Psoas muscle (tissue), 8 donors: ENCODE results near the gene ELL. TPM values are rescaled to one million over a fixed set of nuclear protein-coding genes. Genes with fewer than 3 reads are reported as not detected.

ENCODE experiments used
- ATAC-seq, 4 donors: fragments of 200-7000 bp; cut with Tn5 transposase; one replicate each; pipeline ENCODE4 v1.9.1; 2020; ENCODE audit warnings: moderate library complexity in 3 of 4, mild to moderate bottlenecking in 2 of 4
- DNase-seq, 2 donors: peaks; one replicate each; pipeline ENCODE4 v3.0.0-alpha.2; 2020
- H3K27ac ChIP-seq: fragments of 200-600 bp; one replicate; pipeline ENCODE4 v1.8.0; 2022
- H3K27me3 ChIP-seq, 3 donors: fragments of 200-600 bp in 1 of 3; one replicate each; pipeline versions ENCODE4 v1.6.1 to v1.8.0; 2013 to 2022; ENCODE audit warnings: low read length in 2 of 3, mild to moderate bottlenecking in 2 of 3, moderate library complexity in 1 of 3; ENCODE audit not compliant: insufficient read depth in 3 of 3
- H3K36me3 ChIP-seq, 2 donors: fragments of 200-600 bp in 1 of 2; one replicate each; pipeline versions ENCODE4 v1.6.1 to v1.8.0; 2013 to 2022; ENCODE audit warnings: low read depth in 1 of 2, mild to moderate bottlenecking in 1 of 2, moderate library complexity in 1 of 2; ENCODE audit not compliant: insufficient read depth in 1 of 2
- H3K4me1 ChIP-seq: fragments of 200-600 bp; one replicate; pipeline ENCODE4 v1.8.0; 2022
- H3K4me3 ChIP-seq: fragments of 200-600 bp; one replicate; pipeline ENCODE4 v1.8.0; 2022; ENCODE audit warnings: mild to moderate bottlenecking
- H3K9me3 ChIP-seq: fragments of 200-600 bp; one replicate; pipeline ENCODE4 v1.8.0; 2022
- WGBS, 3 donors: extraction: QIAGEN DNeasy Blood & Tissue Kit; methylation state at CpG; one replicate each; pipeline versions ENCODE4 v1.1.6 to v1.1.7; 2013; 5-methylcytosine and 5-hydroxymethylcytosine counted together
- intact Hi-C, 2 donors: fragments of 100-400 bp; cut with DNase I; formaldehyde crosslinking; loops; one replicate each; pipeline versions ENCODE4 v1.11.0 to v1.14.2; 2022
- polyA plus RNA-seq, 3 donors: library from polyadenylated mRNA; stranded (reverse); fragments of 200-250 nt; gene quantifications; one replicate each; pipeline ENCODE4 v1.2.3, GENCODE V29; 2013
- total RNA-seq, 4 donors: library from RNA; stranded (reverse); fragmentation: NEBNext Ultra II Directional in 2 of 4; extraction: Animal tissue kit (Norgen Biotek cat#: 25700) in 2 of 4; gene quantifications; one replicate each; pipeline versions ENCODE4 v1.2.1 to v1.2.4, GENCODE V29; 2021 to 2023
- TF ChIP-seq, protein P1 (sequence below): fragments of 200-600 bp; IDR thresholded peaks from one replicate; pipeline ENCODE4 v1.8.0; 2022; ENCODE audit warnings: antibody characterized with exemption
- donor health status: healthy with polysubstance abuse.
- donor health status: DM: no; HTN: no; CAD: no; lungs with moderate emphysema.
- donor health status: Bipolar disorder and iron deficiency.
- donor health status: healthy.
- donor health status: DM: yes; HTN: yes; CAD: no.
- donor health status: DM: no; HTN: no; CAD: no.
- donor health status: DM: no; HTN: no; CAD: no.
- donor health status: DM: yes; HTN: yes; CAD: no.

Gene ELL
- total and polyA plus RNA-seq, 7 donors, result 7.5 to 40.2 (median 17.5) TPM

DNA sequence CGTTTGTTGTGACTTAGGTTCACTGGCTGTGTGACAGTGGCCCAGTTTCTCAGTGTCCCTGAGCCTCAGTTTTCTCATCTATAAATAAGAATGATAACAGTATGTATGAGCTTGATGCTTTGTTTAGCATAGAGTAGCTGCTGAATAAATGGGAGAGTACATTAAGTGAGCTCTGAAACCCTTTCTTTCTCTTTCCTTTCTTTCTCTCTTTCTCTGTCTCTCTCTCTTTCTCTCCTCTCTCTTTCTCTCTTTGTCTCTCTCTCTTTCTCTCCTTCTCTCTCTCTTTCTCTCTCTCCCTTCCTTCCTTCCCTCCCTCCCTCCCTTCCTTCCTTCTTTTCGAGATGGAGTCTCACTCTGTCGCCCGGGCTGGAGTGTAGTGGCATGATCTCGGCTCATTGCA lies 37.8 kb upstream of the ELL start:
- TF ChIP-seq, protein P1, sequence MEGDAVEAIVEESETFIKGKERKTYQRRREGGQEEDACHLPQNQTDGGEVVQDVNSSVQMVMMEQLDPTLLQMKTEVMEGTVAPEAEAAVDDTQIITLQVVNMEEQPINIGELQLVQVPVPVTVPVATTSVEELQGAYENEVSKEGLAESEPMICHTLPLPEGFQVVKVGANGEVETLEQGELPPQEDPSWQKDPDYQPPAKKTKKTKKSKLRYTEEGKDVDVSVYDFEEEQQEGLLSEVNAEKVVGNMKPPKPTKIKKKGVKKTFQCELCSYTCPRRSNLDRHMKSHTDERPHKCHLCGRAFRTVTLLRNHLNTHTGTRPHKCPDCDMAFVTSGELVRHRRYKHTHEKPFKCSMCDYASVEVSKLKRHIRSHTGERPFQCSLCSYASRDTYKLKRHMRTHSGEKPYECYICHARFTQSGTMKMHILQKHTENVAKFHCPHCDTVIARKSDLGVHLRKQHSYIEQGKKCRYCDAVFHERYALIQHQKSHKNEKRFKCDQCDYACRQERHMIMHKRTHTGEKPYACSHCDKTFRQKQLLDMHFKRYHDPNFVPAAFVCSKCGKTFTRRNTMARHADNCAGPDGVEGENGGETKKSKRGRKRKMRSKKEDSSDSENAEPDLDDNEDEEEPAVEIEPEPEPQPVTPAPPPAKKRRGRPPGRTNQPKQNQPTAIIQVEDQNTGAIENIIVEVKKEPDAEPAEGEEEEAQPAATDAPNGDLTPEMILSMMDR, result no peak
- WGBS, 3 donors, result 48 to 68% (median 59%) methylated on average over 5 of the region's 5 CpGs
- H3K36me3 ChIP-seq, result peaks cover 3 to 27% of the 10 kb centered on the region in 2 donors
- ATAC-seq (no peak), DNase-seq (no peak)
- H3K4me1 ChIP-seq, result peaks cover 18% of the 10 kb centered on the region
- intact Hi-C loops, result loop anchor here (5.0 kb wide), 3 partner anchors 37 to 107 kb away; partner anchors contain the start of gene ELL (in 2 of the 2)
- peak overlapping the region; percentile 93 for H3K27ac ChIP-seq
- no peaks in the 10 kb centered on the region for H3K27me3 ChIP-seq
- H3K4me3 ChIP-seq, result no peak overlapping the region
- H3K9me3 ChIP-seq, result no peaks in the 10 kb centered on the region

DNA sequence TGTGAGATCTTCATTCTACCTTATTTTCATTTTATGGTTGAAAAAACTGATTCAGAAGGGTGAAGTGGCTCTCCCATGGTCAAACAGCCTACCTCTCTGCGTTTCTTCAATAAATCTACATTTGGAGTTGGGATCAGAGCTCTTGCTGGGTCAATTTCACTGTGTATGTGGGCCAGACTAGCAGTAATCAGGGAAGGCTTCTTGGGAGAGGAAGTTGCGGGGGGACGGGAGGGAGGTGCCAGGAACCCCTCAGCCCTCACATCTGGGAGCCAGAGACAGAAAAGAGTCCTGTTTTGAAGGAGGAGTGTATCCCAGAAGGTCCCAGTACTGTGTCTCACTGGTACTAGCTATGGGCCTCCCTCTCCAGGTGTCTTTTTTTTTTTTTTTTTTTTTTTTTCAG lies 36.7 kb upstream of the ELL start:
- ATAC-seq (no peak), DNase-seq (no peak)
- peaks cover 18% of the 10 kb centered on the region for H3K4me1 ChIP-seq
- peak overlapping the region; percentile 93 for H3K27ac ChIP-seq
- peaks cover 0 to 16% of the 10 kb centered on the region in 2 donors for H3K36me3 ChIP-seq
- 46 to 66% (median 48%) methylated on average over 3 of the region's 3 CpGs for WGBS, 3 donors
- peak overlapping the region; percentile 88 for H3K4me3 ChIP-seq
- no peaks in the 10 kb centered on the region for H3K27me3 ChIP-seq
- TF ChIP-seq, protein P1, result no peak
- intact Hi-C loops, result loop anchor here (5.0 kb wide), 3 partner anchors 36 to 106 kb away; partner anchors contain the start of gene ELL (in 2 of the 2)
- no peaks in the 10 kb centered on the region for H3K9me3 ChIP-seq

DNA sequence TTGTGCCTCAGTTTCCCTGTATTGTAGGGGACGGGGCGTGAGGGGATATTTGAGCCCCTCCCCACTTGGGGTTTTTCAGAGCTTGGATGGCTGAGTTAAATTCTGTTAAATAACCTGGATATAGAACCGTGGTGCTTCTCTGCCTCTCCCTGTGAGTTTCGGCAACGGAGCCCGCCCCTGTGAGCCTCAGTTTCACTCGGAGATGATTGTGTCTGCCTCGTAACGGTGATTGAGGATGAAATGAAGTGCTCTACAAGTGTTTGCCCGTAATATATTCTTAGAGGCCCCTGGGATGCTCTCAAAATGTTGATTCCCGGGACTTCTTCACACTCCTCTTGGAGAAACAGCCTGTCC lies 36.3 kb upstream of the ELL start:
- Histone ChIP-seq H3K27me3 (no peaks in the 10 kb centered on the region), H3K9me3 (no peaks in the 10 kb centered on the region), H3K4me3 (peak overlapping the region; percentile 88), H3K27ac (peak overlapping the region; percentile 93), H3K4me1 (peaks cover 18% of the 10 kb centered on the region), H3K36me3 (peaks cover 0 to 12% of the 10 kb centered on the region in 2 donors)
- 6 to 9% (median 6%) methylated on average over 11 of the region's 11 CpGs for WGBS, 3 donors
- no peak for DNase-seq
- TF ChIP-seq, protein P1, result no peak
- peak in 3 of 4 donors; percentile 4 to 12 (median 7) for ATAC-seq
- intact Hi-C loops, result loop anchor here (5.0 kb wide), 3 partner anchors 36 to 106 kb away; partner anchors contain the start of gene ELL (in 2 of the 2)

DNA sequence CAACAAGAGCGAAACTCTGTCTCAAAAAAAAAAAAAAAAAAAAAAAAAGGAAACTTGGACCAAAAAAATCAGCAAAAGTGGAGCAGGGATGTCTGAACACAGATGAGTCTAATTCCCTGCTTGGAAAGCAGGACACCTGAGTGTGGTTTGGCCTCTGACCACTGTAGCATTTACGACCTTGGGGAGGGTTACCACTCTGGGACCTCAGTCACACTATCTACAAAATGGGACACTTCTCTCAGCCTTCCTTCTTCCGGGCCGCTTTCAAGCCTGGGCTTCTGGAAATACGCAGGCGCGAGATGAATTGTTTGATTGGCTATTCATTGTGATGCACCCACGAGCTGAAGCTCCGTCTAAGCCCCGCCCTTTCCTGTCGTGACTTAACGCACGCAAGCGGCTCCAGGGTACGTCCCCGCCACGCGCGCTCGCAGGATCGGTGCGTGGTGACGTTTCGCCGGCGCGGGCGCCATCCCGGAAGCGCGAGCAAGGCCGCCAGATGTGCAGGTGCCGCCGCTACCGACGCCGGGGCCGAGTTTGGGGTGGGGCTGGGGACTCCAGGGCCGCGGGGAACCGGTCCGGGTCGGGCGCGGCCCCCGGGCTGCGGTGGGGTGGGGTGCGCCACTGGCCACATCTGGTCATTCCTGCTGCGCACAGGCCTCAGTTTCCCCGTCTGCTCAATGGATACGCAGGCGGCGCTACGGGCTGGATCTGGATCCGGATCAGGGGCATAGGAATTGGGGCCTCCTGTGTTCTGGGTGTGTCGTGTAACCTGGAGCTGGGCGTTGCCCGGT lies 35.7 kb upstream of the ELL start, which contains the start of gene KXD1:
Gene KXD1 (plus strand): TSS at position 460 of the 791 bp plus-strand sequence. CDS start 4,187 bp downstream, outside the sequence.
- Histone ChIP-seq H3K4me1 (peaks cover 18% of the 10 kb centered on the region), H3K4me3 (peak within 1 kb of the TSS; percentile 88), H3K27me3 (no peaks in the 10 kb centered on the region), H3K9me3 (no peaks in the 10 kb centered on the region), H3K27ac (peak within 1 kb of the TSS; percentile 93), H3K36me3 (peaks cover 0 to 6% of the 10 kb centered on the region in 2 donors)
- intact Hi-C loops, result loop anchor here (5.0 kb wide), 3 partner anchors 35 to 105 kb away; partner anchors contain the start of gene ELL (in 2 of the 2)
- 1% methylated on average over 50 to 58 of the region's 58 CpGs for WGBS, 3 donors
- peak; percentile 98 to 99 for DNase-seq
- peak; percentile 98 for ATAC-seq
- TF ChIP-seq, protein P1, result no peak
